Measurements from ENCODE around the gene SYT3. TPM values are rescaled to one million over a fixed set of nuclear protein-coding genes. Genes with fewer than 3 reads are reported as not detected.

Gene SYT3
- total RNA-seq, 2 donors from 2014 or later = 0.19 to 0.59 TPM

GRCh38 chr19:50666346-50667176, 26.9 kb upstream of the SYT3 start:
- Histone ChIP-seq H3K4me1 (peaks cover 0 to 11% of the 10 kb centered on the region in 2 donors), H3K4me3 (no peak overlapping the region), H3K9me3 (no peaks in the 10 kb centered on the region), H3K27ac (no peak overlapping the region), H3K36me3 (no peaks in the 10 kb centered on the region), H3K27me3 (peaks cover 10 to 43% of the 10 kb centered on the region in 2 donors)
- no peak for TF ChIP-seq CTCF (IDR thresholded peaks at IDR 0.05)
- no peak for DNase-seq (ENCODE audit: low spot score)

GRCh38 chr19:50664204-50664603, 24.5 kb upstream of the SYT3 start:
- peaks cover 15 to 36% of the 10 kb centered on the region in 2 donors for H3K27me3 ChIP-seq
- H3K9me3 ChIP-seq = no peaks in the 10 kb centered on the region
- DNase-seq (ENCODE audit: low spot score) = no peak
- no peak overlapping the region for H3K27ac ChIP-seq
- H3K4me1 ChIP-seq = peaks cover 0 to 13% of the 10 kb centered on the region in 2 donors
- H3K36me3 ChIP-seq = no peaks in the 10 kb centered on the region
- TF ChIP-seq CTCF (IDR thresholded peaks at IDR 0.05) = no peak
- no peak overlapping the region for H3K4me3 ChIP-seq

- Histone ChIP-seq H3K4me1 (peaks cover 0 to 21% of the 10 kb centered on the region in 2 donors), H3K27me3 (peaks cover 14 to 35% of the 10 kb centered on the region in 2 donors), H3K4me3 (no peak overlapping the region), H3K36me3 (no peaks in the 10 kb centered on the region), H3K9me3 (no peaks in the 10 kb centered on the region), H3K27ac (no peak overlapping the region)
- DNase-seq (ENCODE audit: low spot score) = no peak
- TF ChIP-seq CTCF (IDR thresholded peaks at IDR 0.05) = no peak
Observed at GRCh38 chr19:50663482-50663790, 23.8 kb upstream of the SYT3 start.

- no peak overlapping the region for H3K27ac ChIP-seq
- peaks cover 17 to 29% of the 10 kb centered on the region in 2 donors for H3K27me3 ChIP-seq
- no peak overlapping the region for H3K4me3 ChIP-seq
- no peaks in the 10 kb centered on the region for H3K36me3 ChIP-seq
- no peaks in the 10 kb centered on the region for H3K9me3 ChIP-seq
- H3K4me1 ChIP-seq = peaks cover 0 to 25% of the 10 kb centered on the region in 2 donors
- no peak for TF ChIP-seq CTCF (IDR thresholded peaks at IDR 0.05)
- no peak for DNase-seq (ENCODE audit: low spot score)
Observed at GRCh38 chr19:50662651-50663481, 23.2 kb upstream of the SYT3 start.

- H3K27ac ChIP-seq = no peak overlapping the region
- no peak overlapping the region for H3K4me3 ChIP-seq
- no peaks in the 10 kb centered on the region for H3K9me3 ChIP-seq
- no peak for TF ChIP-seq CTCF (IDR thresholded peaks at IDR 0.05)
- no peak for DNase-seq (ENCODE audit: low spot score)
- no peaks in the 10 kb centered on the region for H3K36me3 ChIP-seq
- peaks cover 0 to 21% of the 10 kb centered on the region in 2 donors for H3K4me1 ChIP-seq
- H3K27me3 ChIP-seq = peaks cover 17 to 20% of the 10 kb centered on the region in 2 donors
Observed at GRCh38 chr19:50661766-50662650, 22.3 kb upstream of the SYT3 start.

Data from right atrium auricular region (tissue), 2 donors.